COLO668 (cell line): ENCODE measurements around the gene CCBE1.
"Not testable (repeated sequence)": the region's sequence is repeated elsewhere in the genome, so short reads cannot be mapped to it uniquely, and the experiment has no call there.

ENCODE experiments used
- DNase-seq: peaks from one replicate; lab custom pipeline; 2025; ENCODE audit not compliant: unreplicated experiment; lab: John Stamatoyannopoulos, UW

Gene CCBE1

GRCh38 chr18:59684777-59685176 lies 12.4 kb downstream of the CCBE1 start:
- DNase-seq, result no peak

GRCh38 chr18:59681521-59682004 lies 15.7 kb downstream of the CCBE1 start:
- no peak for DNase-seq

- no peak for DNase-seq
These were observed 16.2 kb downstream of the CCBE1 start for GRCh38 chr18:59681051-59681450.

GRCh38 chr18:59675346-59675745 lies 21.9 kb downstream of the CCBE1 start:
- DNase-seq, result no peak

GRCh38 chr18:59674903-59675270 lies 22.3 kb downstream of the CCBE1 start:
- no peak for DNase-seq

- DNase-seq, result no peak
These were observed 22.9 kb downstream of the CCBE1 start for GRCh38 chr18:59674186-59674902.

GRCh38 chr18:59672235-59672711 lies 24.9 kb downstream of the CCBE1 start:
- no peak for DNase-seq

- DNase-seq, result no peak
These were observed 25.7 kb downstream of the CCBE1 start for GRCh38 chr18:59671551-59671950.

- no peak for DNase-seq
These were observed 27.2 kb downstream of the CCBE1 start for GRCh38 chr18:59669872-59670657.

GRCh38 chr18:59667488-59667887 lies 29.7 kb downstream of the CCBE1 start:
- DNase-seq, result no peak

- not testable (repeated sequence) for DNase-seq
These were observed 31.2 kb downstream of the CCBE1 start for GRCh38 chr18:59666007-59666402.

GRCh38 chr18:59665057-59666006 lies 31.9 kb downstream of the CCBE1 start:
- DNase-seq, result no peak

GRCh38 chr18:59664329-59664728 lies 32.9 kb downstream of the CCBE1 start:
- no peak for DNase-seq

GRCh38 chr18:59663096-59663495 lies 34.1 kb downstream of the CCBE1 start:
- no peak for DNase-seq

GRCh38 chr18:59661891-59662701 lies 35.1 kb downstream of the CCBE1 start:
- DNase-seq, result no peak

GRCh38 chr18:59660786-59661743 lies 36.2 kb downstream of the CCBE1 start:
- no peak for DNase-seq

GRCh38 chr18:59660366-59660765 lies 36.9 kb downstream of the CCBE1 start:
- DNase-seq, result no peak

- DNase-seq, result no peak
These were observed 37.6 kb downstream of the CCBE1 start for GRCh38 chr18:59659508-59660170.

GRCh38 chr18:59658941-59659340 lies 38.3 kb downstream of the CCBE1 start:
- no peak for DNase-seq
